Urothelium cell line (cell line): Measurements from ENCODE around the gene IFT80.
"Not testable (repeated sequence)": the region's sequence is repeated elsewhere in the genome, so short reads cannot be mapped to it uniquely, and the experiment has no call there.

Experiments
- DNase-seq: peaks from one replicate; pipeline ENCODE4 v3.0.0; 2011; ENCODE audit warnings: low spot score, mixed read lengths
- FAIRE-seq: peaks from 2 replicates; lab custom pipeline; 2011; peaks lifted over from hg19 to GRCh38; lab: Jason Lieb, UNC

IFT80 gene

GRCh38 chr3:160286231-160286630, 112.8 kb downstream of the IFT80 start:
- DNase-seq: no peak
- FAIRE-seq: no peak

GRCh38 chr3:160280836-160281235, 118.2 kb downstream of the IFT80 start:
- DNase-seq: no peak
- no peak for FAIRE-seq

GRCh38 chr3:160279657-160280056, 119.4 kb downstream of the IFT80 start:
- DNase-seq (no peak), FAIRE-seq (no peak)

- no peak for DNase-seq
- no peak for FAIRE-seq
Observed at GRCh38 chr3:160278210-160278609, 120.8 kb downstream of the IFT80 start.

GRCh38 chr3:160265088-160265487, 133.9 kb downstream of the IFT80 start:
- no peak for DNase-seq
- no peak for FAIRE-seq

- DNase-seq: no peak
- FAIRE-seq: no peak
Observed at GRCh38 chr3:160260587-160261270, 138.3 kb downstream of the IFT80 start.

GRCh38 chr3:160259589-160259988, 139.4 kb downstream of the IFT80 start:
- no peak for DNase-seq
- FAIRE-seq: no peak

GRCh38 chr3:160257606-160258005, 141.4 kb downstream of the IFT80 start:
- DNase-seq (no peak), FAIRE-seq (no peak)

GRCh38 chr3:160253298-160253697, 145.7 kb downstream of the IFT80 start:
- FAIRE-seq: no peak
- DNase-seq: no peak

GRCh38 chr3:160247766-160248165, 151.3 kb downstream of the IFT80 start:
- FAIRE-seq (no peak), DNase-seq (no peak)

GRCh38 chr3:160245261-160245800, 153.7 kb downstream of the IFT80 start:
- no peak for DNase-seq
- no peak for FAIRE-seq

- not testable (repeated sequence) for DNase-seq, FAIRE-seq
Observed at GRCh38 chr3:160240719-160241118, 158.3 kb downstream of the IFT80 start.

GRCh38 chr3:160232014-160232413, 167.0 kb downstream of the IFT80 start:
- no peak for DNase-seq
- no peak for FAIRE-seq

- FAIRE-seq (no peak), DNase-seq (no peak)
Observed at GRCh38 chr3:160227419-160227818, 171.6 kb downstream of the IFT80 start.

GRCh38 chr3:160226026-160226907, 172.8 kb downstream of the IFT80 start:
- DNase-seq (peak; percentile 9), FAIRE-seq (no peak)

- DNase-seq: peak; percentile 38
Observed at GRCh38 chr3:160225176-160226025, 173.6 kb downstream of the IFT80 start, which contains the start of gene C3orf80. TSS of gene C3orf80 (plus strand) at chr3:160225422. CDS start at chr3:160225636, 214 bp downstream.

GRCh38 chr3:160224811-160225175, 174.2 kb downstream of the IFT80 start:
- no peak for FAIRE-seq
- no peak for DNase-seq

More at GRCh38 chr3:160225176-160226025, 173.6 kb downstream of the IFT80 start, which contains the start of gene C3orf80:
- no peak for FAIRE-seq

GRCh38 chr3:160224256-160224655, 174.8 kb downstream of the IFT80 start:
- DNase-seq: no peak
- FAIRE-seq: no peak

- FAIRE-seq: no peak
Observed at GRCh38 chr3:160221019-160221418, 178.0 kb downstream of the IFT80 start.

GRCh38 chr3:160220038-160220437, 179.0 kb downstream of the IFT80 start:
- DNase-seq: no peak
- no peak for FAIRE-seq

More at GRCh38 chr3:160221019-160221418, 178.0 kb downstream of the IFT80 start:
- no peak for DNase-seq

GRCh38 chr3:160218136-160218535, 180.9 kb downstream of the IFT80 start:
- FAIRE-seq: no peak
- DNase-seq: no peak
